SK-N-SH (cell line): Measurements from ENCODE around the gene GALNT17. TPM values are rescaled to one million over a fixed set of nuclear protein-coding genes. Genes with fewer than 3 reads are reported as not detected.

Experiments used
- CTCF ChIA-PET: fragments of 300-600, 350-600 bp; formaldehyde crosslinking; extraction: SDS; loops from one replicate; lab custom pipeline; 2021; lab: Yijun Ruan, JAX
- POLR2A ChIA-PET: fragments of 350-600 bp; sonication (Branson Sonifier 250); formaldehyde crosslinking; extraction: SDS; loops from one replicate; lab custom pipeline; 2020; ENCODE audit warnings: antibody characterized with exemption, inconsistent platforms; lab: Yijun Ruan, JAX
- DNase-seq: peaks from one replicate; pipeline ENCODE4 v3.0.0; 2012
- H2AFZ ChIP-seq: fragments of 200-600 bp; sonication (generic); 2 replicates; pipeline ENCODE4 v1.8.1; 2016; ENCODE audit warnings: antibody characterized with exemption, mild to moderate bottlenecking, low read depth
- H3F3A ChIP-seq: fragments of 200-600 bp; sonication (generic); replicated peaks from 2 replicates; pipeline ENCODE3; 2016; ENCODE audit warnings: antibody characterized with exemption, mild to moderate bottlenecking; ENCODE audit not compliant: insufficient read depth
- H3K27ac ChIP-seq, 2 experiments: fragments of 200-500 bp in 1 of 2; fragments of 200-600 bp in 1 of 2; sonication (Bioruptor generic) in 1 of 2; sonication (generic), shearing (Covaris generic) in 1 of 2; 2 replicates each; pipeline versions ENCODE4 v1.5.1 to v1.6.1; 2014 to 2016; ENCODE audit warnings: low read depth in 2 of 2, inconsistent platforms in 1 of 2, low read length in 1 of 2, mild to moderate bottlenecking in 1 of 2, mixed read lengths in 1 of 2
- H3K27me3 ChIP-seq: fragments of 200-600 bp; sonication (generic), shearing (Covaris generic); 2 replicates; pipeline ENCODE4 v1.6.1; 2016; ENCODE audit warnings: mixed run types; ENCODE audit not compliant: insufficient read depth
- H3K36me3 ChIP-seq, 2 experiments: fragments of 200-500 bp in 1 of 2; fragments of 200-600 bp in 1 of 2; sonication (Bioruptor generic) in 1 of 2; sonication (generic) in 1 of 2; replicated peaks in 1 of 2; 2 replicates each; pipeline versions ENCODE3 to v1.5.1; 2014 to 2016; ENCODE audit warnings: low read length in 1 of 2, mild to moderate bottlenecking in 1 of 2; ENCODE audit not compliant: insufficient read depth in 2 of 2, control insufficient read depth in 1 of 2
- H3K4me1 ChIP-seq, 2 experiments: fragments of 200-500 bp in 1 of 2; fragments of 200-600 bp in 1 of 2; sonication (Bioruptor generic) in 1 of 2; sonication (generic), shearing (Covaris generic) in 1 of 2; 2 replicates each; pipeline versions ENCODE4 v1.5.1 to v1.6.1; 2014 to 2016; ENCODE audit warnings: low read depth in 1 of 2, low read length in 1 of 2, mixed run types in 1 of 2; ENCODE audit not compliant: insufficient read depth in 2 of 2, control insufficient read depth in 1 of 2
- H3K4me2 ChIP-seq: fragments of 200-600 bp; sonication (generic), shearing (Covaris generic); 2 replicates; pipeline ENCODE4 v1.6.1; 2017; ENCODE audit warnings: mixed run types
- H3K4me3 ChIP-seq, 2 experiments: fragments of 200-500 bp in 1 of 2; fragments of 200-600 bp in 1 of 2; sonication (Bioruptor generic) in 1 of 2; sonication (generic), shearing (Covaris generic) in 1 of 2; 2 replicates each; pipeline versions ENCODE4 v1.5.1 to v1.8.1; 2014 to 2016; ENCODE audit warnings: low read depth in 2 of 2, inconsistent platforms in 1 of 2, low read length in 1 of 2, mild to moderate bottlenecking in 1 of 2, mixed read lengths in 1 of 2, moderate library complexity in 1 of 2
- H3K79me2 ChIP-seq: fragments of 200-600 bp; sonication (generic); 2 replicates; pipeline ENCODE4 v1.8.1; 2017; ENCODE audit warnings: mild to moderate bottlenecking; ENCODE audit not compliant: insufficient read depth
- H3K9ac ChIP-seq: fragments of 200-600 bp; sonication (generic); 2 replicates; pipeline ENCODE4 v1.6.1; 2017; ENCODE audit warnings: mixed run types
- H3K9me2 ChIP-seq: fragments of 200-600 bp; sonication (generic); 2 replicates; pipeline ENCODE4 v1.6.1; 2017; ENCODE audit warnings: mixed run types
- H3K9me3 ChIP-seq: fragments of 200-600 bp; sonication (generic); 2 replicates; pipeline ENCODE4 v1.6.1; 2017; ENCODE audit warnings: mixed run types, mild to moderate bottlenecking, moderate library complexity
- H4K20me1 ChIP-seq: fragments of 200-600 bp; sonication (generic); 2 replicates; pipeline ENCODE4 v1.6.1; 2017; ENCODE audit warnings: mild to moderate bottlenecking, mixed run types; ENCODE audit not compliant: insufficient read depth
- CHD2 ChIP-seq: fragments of 150-350 bp; IDR thresholded peaks from 2 replicates; pipeline ENCODE4 v1.6.1; 2018; ENCODE audit warnings: low read length; ENCODE audit not compliant: partially characterized antibody
- CTCF ChIP-seq: fragments of 200-600 bp; sonication (generic); IDR thresholded peaks from 2 replicates; pipeline ENCODE4 v1.6.1; 2017; ENCODE audit warnings: antibody characterized with exemption, mild to moderate bottlenecking, moderate library complexity
- EP300 ChIP-seq, 2 experiments: IDR thresholded peaks; 2 replicates each; pipeline versions ENCODE4 v1.4.0 to v1.6.1; 2012; ENCODE audit warnings: borderline replicate concordance in 1 of 2, low read depth in 1 of 2, low read length in 1 of 2
- EZH2phosphoT487 ChIP-seq: fragments of 200-600 bp; sonication (generic); IDR thresholded peaks from 2 replicates; pipeline ENCODE4 v1.6.1; 2017; ENCODE audit warnings: low read depth, mixed run types, mild to moderate bottlenecking, antibody characterized with exemption, moderate library complexity, borderline replicate concordance
- FOSL2 ChIP-seq: IDR thresholded peaks from 2 replicates; pipeline ENCODE4 v1.4.0; 2012; ENCODE audit warnings: low read depth, mild to moderate bottlenecking, moderate library complexity, borderline replicate concordance
- FOXM1 ChIP-seq: IDR thresholded peaks from 2 replicates; pipeline ENCODE4 v1.4.0; 2012; ENCODE audit warnings: low read depth, mild to moderate bottlenecking
- GABPA ChIP-seq: IDR thresholded peaks from 2 replicates; pipeline ENCODE4 v1.4.0; 2012; ENCODE audit warnings: low read depth, mild to moderate bottlenecking
- IRF3 ChIP-seq: fragments of 150-350 bp; IDR thresholded peaks from 2 replicates; pipeline ENCODE4 v1.6.1; 2016; ENCODE audit warnings: mild to moderate bottlenecking, low read depth, low read length
- JUND ChIP-seq: IDR thresholded peaks from 2 replicates; pipeline ENCODE4 v1.4.0; 2012
- MAX ChIP-seq: IDR thresholded peaks from 2 replicates; pipeline ENCODE4 v1.4.0; 2012; ENCODE audit warnings: low read depth
- POLR2AphosphoS5 ChIP-seq: IDR thresholded peaks from 2 replicates; pipeline ENCODE4 v1.6.1; 2012; ENCODE audit warnings: low read depth, low read length
- RXRA ChIP-seq: IDR thresholded peaks from 2 replicates; pipeline ENCODE4 v1.4.0; 2012; ENCODE audit warnings: low read depth, mild to moderate bottlenecking, borderline replicate concordance
- SIN3A ChIP-seq: IDR thresholded peaks from 2 replicates; pipeline ENCODE4 v1.6.1; 2012; ENCODE audit warnings: low read depth, mild to moderate bottlenecking, low read length, moderate library complexity, borderline replicate concordance
- SMC3 ChIP-seq: IDR thresholded peaks from 2 replicates; pipeline ENCODE4 v1.6.1; 2012; ENCODE audit warnings: low read depth, low read length, improper control_type of control experiment
- TEAD4 ChIP-seq: IDR thresholded peaks from 2 replicates; pipeline ENCODE4 v1.4.0; 2012; ENCODE audit warnings: mild to moderate bottlenecking, borderline replicate concordance; ENCODE audit not compliant: insufficient read depth
- ZBTB33 ChIP-seq: IDR thresholded peaks from 2 replicates; pipeline ENCODE4 v1.4.0; 2012; ENCODE audit warnings: low read depth, borderline replicate concordance
- WGBS: methylation state at CpG from one replicate; pipeline ENCODE4 v1.1.6; 2017; ENCODE audit warnings: low lambda C conversion rate; 5-methylcytosine and 5-hydroxymethylcytosine counted together
- polyA plus RNA-seq, 3 experiments: library from polyadenylated mRNA; depleted of rRNA; stranded (reverse); fragments of >200 nt; gene quantifications; 2 replicates each; pipeline ENCODE4 v1.2.3, GENCODE V29; 2012
- TF ChIP-seq, protein P1 (sequence below): IDR thresholded peaks from 2 replicates; pipeline ENCODE4 v1.4.0; 2012; ENCODE audit warnings: low read depth, borderline replicate concordance

GALNT17 gene
- polyA plus RNA-seq, 1 of the 3 experiments (the other 2 are of a cell fraction), result not detected

GRCh38 chr7:71470830-71471229, 338.9 kb downstream of the GALNT17 start:
- WGBS, result 26% methylated on average over 1 of the region's 1 CpG
- Histone ChIP-seq H2AFZ (no peak overlapping the region), H4K20me1 (no peaks in the 10 kb centered on the region), H3K4me3 (no peak overlapping the region), H3K36me3 (no peaks in the 10 kb centered on the region), H3K27ac (no peak overlapping the region), H3K79me2 (no peaks in the 10 kb centered on the region), H3F3A (no peaks in the 10 kb centered on the region), H3K9me3 (no peaks in the 10 kb centered on the region), H3K4me2 (no peak overlapping the region), H3K9ac (no peak overlapping the region), H3K9me2 (no peaks in the 10 kb centered on the region), H3K27me3 (no peaks in the 10 kb centered on the region), H3K4me1 (no peaks in the 10 kb centered on the region)
- ChIA-PET POLR2A (no interaction called here), CTCF (no interaction called here)
- TF ChIP-seq EP300 (IDR thresholded peaks at IDR 0.05; ENCODE audit: borderline replicate concordance in 1 of 2, low read depth in 1 of 2, low read length in 1 of 2) (no peak), ZBTB33 (no peak), FOSL2 (no peak), POLR2AphosphoS5 (no peak), GABPA (no peak), SMC3 (no peak), TEAD4 (no peak), RXRA (no peak)
- no peak for DNase-seq

GRCh38 chr7:71472962-71473361, 341.0 kb downstream of the GALNT17 start:
- ChIA-PET POLR2A (no interaction called here), CTCF (no interaction called here)
- 12% methylated on average over 2 of the region's 2 CpGs for WGBS

More at GRCh38 chr7:71472962-71473361, 341.0 kb downstream of the GALNT17 start:
- Histone ChIP-seq H3K79me2 (no peaks in the 10 kb centered on the region), H3K4me3 (no peak overlapping the region), H3K9ac (no peak overlapping the region), H3K27me3 (no peaks in the 10 kb centered on the region), H3K27ac (no peak overlapping the region), H3K4me1 (no peaks in the 10 kb centered on the region), H3K9me3 (no peaks in the 10 kb centered on the region), H3K36me3 (no peaks in the 10 kb centered on the region), H3K9me2 (no peaks in the 10 kb centered on the region), H3F3A (no peaks in the 10 kb centered on the region), H2AFZ (no peak overlapping the region), H3K4me2 (no peak overlapping the region), H4K20me1 (no peaks in the 10 kb centered on the region)
- no peak for DNase-seq
- TF ChIP-seq RXRA (no peak), SIN3A (no peak), MAX (no peak), TEAD4 (no peak), FOSL2 (no peak), POLR2AphosphoS5 (no peak), FOXM1 (no peak), CTCF (no peak), EZH2phosphoT487 (no peak), IRF3 (no peak), JUND (no peak), CHD2 (no peak)
- TF ChIP-seq, protein P1, sequence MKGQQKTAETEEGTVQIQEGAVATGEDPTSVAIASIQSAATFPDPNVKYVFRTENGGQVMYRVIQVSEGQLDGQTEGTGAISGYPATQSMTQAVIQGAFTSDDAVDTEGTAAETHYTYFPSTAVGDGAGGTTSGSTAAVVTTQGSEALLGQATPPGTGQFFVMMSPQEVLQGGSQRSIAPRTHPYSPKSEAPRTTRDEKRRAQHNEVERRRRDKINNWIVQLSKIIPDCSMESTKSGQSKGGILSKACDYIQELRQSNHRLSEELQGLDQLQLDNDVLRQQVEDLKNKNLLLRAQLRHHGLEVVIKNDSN, result no peak
